Measurements from ENCODE around the gene DNAH1.

- TF ChIP-seq CTCF (IDR thresholded peaks at IDR 0.05) = no peak
- no peak for TF ChIP-seq POLR2AphosphoS5 (IDR thresholded peaks at IDR 0.05)
Measured at GRCh38 chr3:52391096-52391495, 75.0 kb downstream of the DNAH1 start.
